ENCODE results near the gene COL4A6.

DNA sequence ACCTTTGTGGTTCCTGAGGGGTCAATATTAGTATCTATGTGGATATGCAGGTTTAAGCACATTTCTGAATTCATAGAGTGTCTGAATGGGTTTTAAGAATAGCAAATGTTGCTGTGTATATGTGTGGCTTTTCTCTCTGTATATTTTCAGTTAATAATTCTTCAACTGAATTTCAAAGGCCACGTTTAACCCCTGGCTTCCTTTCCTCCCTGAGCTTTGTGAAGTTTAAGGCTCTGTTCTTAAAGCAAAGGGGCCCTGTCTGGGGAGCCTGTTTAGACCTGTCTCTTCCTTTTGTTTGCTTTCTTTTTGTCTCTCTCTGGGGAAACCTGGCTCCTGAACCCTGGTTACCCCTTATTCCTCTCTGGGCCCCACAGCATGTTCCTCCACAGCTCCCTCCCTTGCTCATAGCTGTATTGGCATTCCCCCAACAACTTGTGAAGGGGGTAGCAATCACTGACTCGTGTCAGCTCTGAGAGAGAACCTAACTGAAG is 139.1 kb downstream of the COL4A6 start:
- TF ChIP-seq, protein P1, sequence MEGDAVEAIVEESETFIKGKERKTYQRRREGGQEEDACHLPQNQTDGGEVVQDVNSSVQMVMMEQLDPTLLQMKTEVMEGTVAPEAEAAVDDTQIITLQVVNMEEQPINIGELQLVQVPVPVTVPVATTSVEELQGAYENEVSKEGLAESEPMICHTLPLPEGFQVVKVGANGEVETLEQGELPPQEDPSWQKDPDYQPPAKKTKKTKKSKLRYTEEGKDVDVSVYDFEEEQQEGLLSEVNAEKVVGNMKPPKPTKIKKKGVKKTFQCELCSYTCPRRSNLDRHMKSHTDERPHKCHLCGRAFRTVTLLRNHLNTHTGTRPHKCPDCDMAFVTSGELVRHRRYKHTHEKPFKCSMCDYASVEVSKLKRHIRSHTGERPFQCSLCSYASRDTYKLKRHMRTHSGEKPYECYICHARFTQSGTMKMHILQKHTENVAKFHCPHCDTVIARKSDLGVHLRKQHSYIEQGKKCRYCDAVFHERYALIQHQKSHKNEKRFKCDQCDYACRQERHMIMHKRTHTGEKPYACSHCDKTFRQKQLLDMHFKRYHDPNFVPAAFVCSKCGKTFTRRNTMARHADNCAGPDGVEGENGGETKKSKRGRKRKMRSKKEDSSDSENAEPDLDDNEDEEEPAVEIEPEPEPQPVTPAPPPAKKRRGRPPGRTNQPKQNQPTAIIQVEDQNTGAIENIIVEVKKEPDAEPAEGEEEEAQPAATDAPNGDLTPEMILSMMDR (IDR thresholded peaks at IDR 0.05; ENCODE audit: low read length): no peak
- no peak for TF ChIP-seq EZH2 (optimal IDR thresholded peaks at IDR 0.05; ENCODE audit: low read depth, low read length)
- TF ChIP-seq EZH2phosphoT487 (IDR thresholded peaks at IDR 0.05; ENCODE audit: low read length): no peak
